ENCODE data around the gene LRP1. TPM values are rescaled to one million over a fixed set of nuclear protein-coding genes. Genes with fewer than 3 reads are reported as not detected.

The LRP1 gene
- total RNA-seq, 2 experiments from 2014 or later, result 1.1 to 4.4 TPM

GRCh38 chr12:57212701-57213057 is 84.4 kb downstream of the LRP1 start:
- Histone ChIP-seq H3K9me2 (ENCODE audit: insufficient read depth, low read length) (no peaks in the 10 kb centered on the region), H3K4me3 (ENCODE audit: low read depth, low read length, poor library complexity, severe bottlenecking) (no peak overlapping the region), H3K27ac (ENCODE audit: low read depth, low read length, poor library complexity, severe bottlenecking) (no peak overlapping the region), H4K20me1 (ENCODE audit: insufficient read depth, low read length) (no peaks in the 10 kb centered on the region), H3K36me3 (ENCODE audit: insufficient read depth, low read length) (no peaks in the 10 kb centered on the region), H3K4me1 (ENCODE audit: insufficient read depth, low read length, poor library complexity, severe bottlenecking) (peaks cover 64% of the 10 kb centered on the region), H3K79me2 (ENCODE audit: insufficient read depth, low read depth, low read length) (no peaks in the 10 kb centered on the region), H2AFZ (ENCODE audit: low read length) (no peak overlapping the region), H3K4me2 (ENCODE audit: low read length) (peak overlapping the region; percentile 25; the same call in 1 of the 2 replicates), H3K9me3 (ENCODE audit: low read length) (no peaks in the 10 kb centered on the region)
- intact Hi-C loops (cut with micrococcal nuclease; ENCODE audit: unreplicated experiment), result loop anchor here (1.0 to 2.0 kb wide), 3 partner anchors 31 to 244 kb away; no protein-coding TSS in a partner anchor
- ChIA-PET POLR2A (no interaction called here), CTCF (ENCODE audit: unreplicated experiment) (interaction anchor here (2.5 kb wide), 1 partner anchor 29 kb away, joined by 32 read pairs; no protein-coding TSS in a partner anchor)
- no peak for TF ChIP-seq EZH2phosphoT487 (IDR thresholded peaks at IDR 0.05; ENCODE audit: borderline replicate concordance, low read depth, low read length)
- TF ChIP-seq CTCF (conservative IDR thresholded peaks at IDR 0.05; ENCODE audit: low read length), result no peak
- BruUV-seq (replicated peaks), result no TSS peak
- no peak for DNase-seq (ENCODE audit: low spot score)

- intact Hi-C loops (cut with micrococcal nuclease; ENCODE audit: unreplicated experiment), result loop anchor here (1.0 to 2.0 kb wide), 3 partner anchors 30 to 243 kb away; no protein-coding TSS in a partner anchor
- H3K27ac ChIP-seq (ENCODE audit: low read depth, low read length, poor library complexity, severe bottlenecking), result no peak overlapping the region
- ChIA-PET CTCF (ENCODE audit: unreplicated experiment) (interaction anchor here (0.8 to 2.5 kb wide), 4 partner anchors 12 to 242 kb away, joined by 3 to 32 read pairs (median 10); partner anchors contain the start of genes INHBE and SHMT2), POLR2A (interaction anchor here (0.6 to 2.1 kb wide), 8 partner anchors 14 to 488 kb away, joined by 3 to 26 read pairs (median 6); partner anchors contain the start of genes INHBE, NACA and SHMT2)
- H3K4me2 ChIP-seq (ENCODE audit: low read length), result peak overlapping the region; percentile 65
- H2AFZ ChIP-seq (ENCODE audit: low read length), result peak overlapping the region; percentile 82
- no peaks in the 10 kb centered on the region for H3K36me3 ChIP-seq (ENCODE audit: insufficient read depth, low read length)
- no peak overlapping the region for H3K4me3 ChIP-seq (ENCODE audit: low read depth, low read length, poor library complexity, severe bottlenecking)
- peaks cover 68% of the 10 kb centered on the region for H3K4me1 ChIP-seq (ENCODE audit: insufficient read depth, low read length, poor library complexity, severe bottlenecking)
- no peaks in the 10 kb centered on the region for H3K79me2 ChIP-seq (ENCODE audit: insufficient read depth, low read depth, low read length)
- H4K20me1 ChIP-seq (ENCODE audit: insufficient read depth, low read length), result no peaks in the 10 kb centered on the region
- peak; percentile 85 for DNase-seq (ENCODE audit: low spot score)
- TF ChIP-seq CTCF (conservative IDR thresholded peaks at IDR 0.05; ENCODE audit: low read length) (peak; percentile 91), EZH2phosphoT487 (IDR thresholded peaks at IDR 0.05; ENCODE audit: borderline replicate concordance, low read depth, low read length) (no peak)
- no peaks in the 10 kb centered on the region for H3K9me2 ChIP-seq (ENCODE audit: insufficient read depth, low read length)
- no TSS peak for BruUV-seq (replicated peaks)
- H3K9me3 ChIP-seq (ENCODE audit: low read length), result no peaks in the 10 kb centered on the region
These were observed 84.9 kb downstream of the LRP1 start for GRCh38 chr12:57213058-57213715.
